Measurements from ENCODE around the gene ANKRD23. TPM values are rescaled to one million over a fixed set of nuclear protein-coding genes. Genes with fewer than 3 reads are reported as not detected.

Gene ANKRD23
- total RNA-seq, 2 donors from 2014 or later, result 7.4 to 12.9 TPM

DNA sequence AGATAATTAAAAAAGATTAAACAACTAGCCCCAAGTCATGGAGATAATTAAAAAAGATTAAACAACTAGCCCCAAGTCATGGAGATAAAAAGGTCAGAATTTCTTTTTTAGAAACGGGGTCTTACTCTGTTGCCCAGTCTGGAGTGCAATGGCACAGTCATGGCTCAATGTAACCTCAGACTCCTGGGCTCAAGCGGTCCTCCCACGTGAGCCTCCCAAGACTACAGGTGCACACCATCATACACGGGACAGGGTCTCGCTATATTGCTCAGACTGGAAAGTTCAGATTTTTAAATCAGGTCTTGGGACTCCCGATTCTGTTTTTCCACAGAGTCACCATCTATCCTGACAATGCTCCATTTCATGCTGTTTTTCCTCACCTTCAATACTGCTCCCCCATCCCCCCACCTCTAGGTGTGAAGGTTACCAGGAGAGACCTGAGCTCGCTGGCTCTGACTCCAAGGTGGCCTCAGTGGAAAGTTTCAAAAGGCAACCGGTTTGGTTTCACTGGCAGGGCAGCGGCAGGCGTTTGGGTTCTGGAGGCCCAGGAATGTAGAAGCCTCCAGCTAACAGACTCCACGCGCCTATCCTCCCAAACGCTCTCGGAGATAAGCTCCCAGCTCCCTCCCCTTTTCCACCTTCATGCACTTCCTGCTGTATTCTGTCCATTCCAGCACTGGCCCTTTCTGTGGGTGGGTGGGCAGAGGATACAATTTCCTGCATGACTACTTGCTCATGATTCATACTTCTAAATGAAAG is 28.9 kb upstream of the ANKRD23 start:
- no peak for DNase-seq (ENCODE audit: low spot score)
- peaks cover 7 to 26% of the 10 kb centered on the region in 2 donors for H3K4me1 Mint-ChIP-seq (ENCODE audit: low read depth in 2 of 2)
- H3K27ac Mint-ChIP-seq, result no peak overlapping the region
- H3K4me3 Mint-ChIP-seq, result no peak overlapping the region
- ATAC-seq, result no peak
- H3K9me3 Mint-ChIP-seq, result no peaks in the 10 kb centered on the region
- no peaks in the 10 kb centered on the region for H3K27me3 Mint-ChIP-seq
- H3K36me3 Mint-ChIP-seq, result no peaks in the 10 kb centered on the region

DNA sequence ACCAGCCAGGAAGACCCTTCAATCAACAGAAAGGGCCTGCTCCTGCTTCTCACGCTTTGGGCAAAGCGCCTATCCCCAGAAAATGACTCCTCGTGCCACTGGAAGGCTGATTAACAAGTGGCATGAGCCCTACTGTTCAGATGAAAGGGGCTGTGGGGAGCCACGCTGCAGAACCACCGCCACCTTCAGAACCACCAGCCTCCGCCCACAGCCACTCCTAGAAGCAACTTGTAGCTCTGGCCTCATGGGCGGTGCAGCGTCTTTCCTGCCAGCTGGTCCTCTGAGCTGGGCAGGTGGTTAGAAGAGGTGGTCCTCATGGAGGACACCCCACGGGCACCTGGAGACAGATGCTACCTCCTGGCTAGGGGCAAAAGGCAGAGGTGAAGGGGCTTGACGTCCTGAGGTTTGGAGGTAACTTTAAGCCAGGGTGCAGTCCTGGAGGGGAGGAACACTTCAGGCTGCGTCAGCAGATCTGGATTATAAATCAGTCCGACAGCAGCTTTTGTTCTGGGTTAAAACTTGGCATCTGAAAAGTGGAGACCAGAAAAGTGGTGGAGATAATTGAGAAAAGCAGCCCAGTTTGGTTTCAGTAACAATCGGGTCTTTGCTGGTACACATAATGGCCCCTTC is 26.9 kb upstream of the ANKRD23 start:
- DNase-seq (ENCODE audit: low spot score), result no peak
- H3K4me1 Mint-ChIP-seq (ENCODE audit: low read depth in 2 of 2), result peaks cover 16 to 32% of the 10 kb centered on the region in 2 donors
- H3K36me3 Mint-ChIP-seq, result no peaks in the 10 kb centered on the region
- ATAC-seq, result no peak
- peak overlapping the region; percentile 81 for H3K4me3 Mint-ChIP-seq
- no peaks in the 10 kb centered on the region for H3K27me3 Mint-ChIP-seq
- H3K9me3 Mint-ChIP-seq, result no peaks in the 10 kb centered on the region
- H3K27ac Mint-ChIP-seq, result peak overlapping the region in 1 of 2 donors; percentile 21

DNA sequence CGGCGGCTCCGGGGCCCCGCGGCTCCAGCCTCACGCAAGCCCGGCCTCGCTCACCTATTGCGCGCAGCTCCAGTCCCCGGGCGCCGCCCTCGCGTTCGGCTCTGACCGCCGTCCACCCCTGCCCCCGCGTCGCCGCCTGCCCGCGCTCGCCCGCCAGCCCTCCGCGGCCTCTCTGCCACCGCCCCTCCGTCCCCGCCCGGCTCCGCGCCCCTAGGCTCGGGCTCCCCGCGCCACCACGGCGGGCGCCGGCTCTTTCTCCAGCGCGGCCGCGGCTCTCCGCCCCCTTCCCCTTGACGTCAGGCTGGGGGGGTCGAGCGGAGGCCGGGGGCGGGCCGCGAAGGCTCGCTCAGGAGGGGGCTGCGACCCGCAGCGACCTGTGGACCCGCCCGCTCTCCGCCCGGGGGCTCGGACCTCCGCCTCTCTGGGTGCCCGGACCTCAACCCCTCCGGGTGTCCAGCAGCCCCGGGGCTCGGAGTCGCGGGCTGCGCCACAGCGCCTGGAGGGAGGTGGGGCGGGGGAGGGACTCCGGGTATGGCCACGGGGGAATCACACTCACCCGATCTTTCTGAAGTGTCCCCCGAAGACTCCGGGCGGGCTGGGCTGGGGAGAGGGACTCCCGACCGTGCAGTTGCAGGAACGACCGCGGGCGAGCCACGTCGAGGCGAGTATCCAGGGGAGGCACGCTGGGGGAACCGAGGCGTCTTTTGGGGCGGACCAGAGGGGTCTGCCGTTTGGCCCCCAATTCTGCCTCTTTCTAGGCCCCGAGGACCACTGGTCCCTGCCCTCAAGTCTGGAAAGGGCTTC is 26.2 kb upstream of the ANKRD23 start, which contains the start of gene SEMA4C:
Gene SEMA4C (minus strand): TSS at position 259 of the 804 bp plus-strand sequence. CDS start 2,194 bp downstream, outside the sequence.
- peaks cover 20 to 31% of the 10 kb centered on the region in 2 donors for H3K4me1 Mint-ChIP-seq (ENCODE audit: low read depth in 2 of 2)
- H3K36me3 Mint-ChIP-seq, result no peaks in the 10 kb centered on the region
- no peaks in the 10 kb centered on the region for H3K9me3 Mint-ChIP-seq
- no peaks in the 10 kb centered on the region for H3K27me3 Mint-ChIP-seq
- ATAC-seq (peak; percentile 57 to 65), DNase-seq (ENCODE audit: low spot score) (no peak)
- peak within 1 kb of the TSS; percentile 81 for H3K4me3 Mint-ChIP-seq
- H3K27ac Mint-ChIP-seq, result peak within 1 kb of the TSS in 1 of 2 donors; percentile 21

DNA sequence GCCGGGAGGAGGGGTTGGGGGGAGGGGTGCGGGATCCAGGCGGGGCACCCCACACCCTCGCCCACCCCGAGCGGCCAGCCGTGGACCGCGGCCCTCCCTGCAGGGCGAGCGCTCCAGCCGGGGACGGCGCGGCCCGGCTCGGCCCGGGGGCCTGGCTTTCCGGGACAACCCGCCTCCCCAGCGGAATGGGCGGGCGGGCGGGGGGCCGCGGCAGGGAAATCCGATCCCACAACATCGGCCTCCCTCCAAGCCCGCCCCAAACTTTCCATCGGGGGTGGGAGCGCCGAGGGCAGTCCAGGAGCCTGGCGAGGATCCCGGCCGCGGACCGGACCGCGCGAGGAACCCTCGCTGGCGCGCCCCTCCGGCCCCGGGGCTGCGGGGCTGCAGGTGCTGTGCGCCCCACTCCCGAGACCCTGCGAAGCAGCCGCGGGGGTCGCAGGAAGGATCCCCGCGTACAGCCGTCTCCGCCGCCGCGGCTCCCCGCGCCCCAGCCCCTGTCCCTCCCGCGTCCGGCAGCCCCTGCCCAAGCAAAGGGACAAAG is 25.5 kb upstream of the ANKRD23 start:
- Mint-ChIP-seq H3K4me3 (no peak overlapping the region), H3K4me1 (ENCODE audit: low read depth in 2 of 2) (peaks cover 20 to 29% of the 10 kb centered on the region in 2 donors), H3K9me3 (no peaks in the 10 kb centered on the region), H3K36me3 (no peaks in the 10 kb centered on the region), H3K27me3 (no peaks in the 10 kb centered on the region), H3K27ac (no peak overlapping the region)
- DNase-seq (ENCODE audit: low spot score) (no peak), ATAC-seq (peak; percentile 11 to 15)

DNA sequence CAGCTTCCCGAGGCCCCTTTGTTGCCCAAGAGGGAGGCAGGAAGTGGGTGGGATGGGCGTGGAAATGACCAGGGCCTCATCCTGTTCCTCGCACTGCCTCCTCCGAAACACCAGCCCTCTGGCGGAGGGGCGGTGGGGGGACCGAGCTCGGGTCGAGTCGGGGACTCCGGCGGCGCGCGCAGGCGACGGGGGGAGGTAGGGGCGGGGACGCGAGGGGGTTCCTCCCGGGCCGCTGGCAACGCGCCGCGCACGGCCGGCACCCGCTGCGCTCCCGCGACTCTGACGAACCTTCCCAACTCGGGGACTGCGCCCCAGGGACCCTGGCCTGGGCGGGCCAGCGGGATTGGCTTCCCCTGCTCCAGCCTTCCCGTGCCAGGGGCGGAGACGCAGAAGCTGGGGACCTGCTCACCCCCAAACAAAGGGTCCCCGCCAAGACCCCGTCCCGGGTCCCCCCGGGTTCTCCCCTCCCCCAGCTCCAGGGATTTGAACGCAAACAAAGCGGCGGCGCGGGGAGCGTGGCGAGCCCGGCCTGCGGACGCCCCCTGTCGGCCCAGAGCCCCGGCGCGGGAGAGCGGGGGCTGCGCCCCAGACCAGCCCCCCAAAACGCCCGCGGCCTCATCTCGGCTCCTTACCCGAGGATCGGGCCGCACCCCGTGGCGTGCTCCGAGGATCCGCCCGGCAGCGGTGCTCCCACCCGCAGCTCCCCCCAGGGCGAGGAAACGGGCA is 24.9 kb upstream of the ANKRD23 start:
- Mint-ChIP-seq H3K36me3 (no peaks in the 10 kb centered on the region), H3K9me3 (no peaks in the 10 kb centered on the region), H3K27ac (peak overlapping the region; percentile 77 to 88), H3K27me3 (no peaks in the 10 kb centered on the region), H3K4me1 (ENCODE audit: low read depth in 2 of 2) (peaks cover 20 to 27% of the 10 kb centered on the region in 2 donors), H3K4me3 (peak overlapping the region; percentile 81)
- peak; percentile 72 to 83 for ATAC-seq
- peak; percentile 87 for DNase-seq (ENCODE audit: low spot score)

DNA sequence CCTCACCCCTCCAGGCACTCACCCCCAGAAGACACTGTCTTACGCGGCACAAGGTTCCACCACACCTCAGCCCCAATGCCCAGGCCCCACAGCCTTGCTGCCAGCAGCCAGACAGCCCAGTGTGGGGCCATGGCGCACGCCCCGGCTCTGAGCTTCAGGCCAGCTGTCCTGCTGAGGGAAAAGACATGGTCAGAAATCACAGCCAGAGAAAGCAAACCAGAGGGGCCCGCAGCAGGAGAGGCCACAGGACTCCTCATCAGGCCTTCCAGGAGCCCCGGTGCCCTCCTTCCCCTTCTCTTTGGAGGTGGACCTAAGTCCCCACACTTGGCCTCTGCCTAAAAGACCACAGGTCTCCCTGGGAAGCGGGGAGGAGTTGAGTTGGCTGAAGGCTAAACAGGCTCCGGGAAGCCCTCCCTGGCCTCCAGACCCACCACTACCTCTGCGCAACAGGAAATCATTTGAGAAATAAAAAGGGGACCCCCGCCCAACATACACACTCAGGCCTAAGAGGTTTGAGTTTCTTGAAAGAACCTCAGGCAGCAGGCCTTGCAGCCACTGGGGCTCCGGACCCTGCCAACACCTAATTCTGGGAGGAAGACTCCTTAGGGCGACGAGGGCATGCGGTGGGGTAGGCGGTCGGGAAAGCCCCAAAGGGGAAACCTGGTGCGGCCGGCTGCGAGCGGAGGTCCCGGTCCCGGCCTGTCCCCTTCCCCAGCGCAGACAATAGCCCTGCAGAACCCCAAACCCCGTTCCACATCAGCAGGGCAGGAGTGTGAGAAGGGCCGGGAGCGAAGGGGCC is 24.1 kb upstream of the ANKRD23 start:
- Mint-ChIP-seq H3K4me3 (peak overlapping the region; percentile 81), H3K9me3 (no peaks in the 10 kb centered on the region), H3K27ac (peak overlapping the region; percentile 77 to 88), H3K4me1 (ENCODE audit: low read depth in 2 of 2) (peaks cover 25 to 33% of the 10 kb centered on the region in 2 donors), H3K27me3 (no peaks in the 10 kb centered on the region), H3K36me3 (no peaks in the 10 kb centered on the region)
- peak; percentile 74 for DNase-seq (ENCODE audit: low spot score)
- ATAC-seq, result peak in 1 of 2 donors; percentile 7

DNA sequence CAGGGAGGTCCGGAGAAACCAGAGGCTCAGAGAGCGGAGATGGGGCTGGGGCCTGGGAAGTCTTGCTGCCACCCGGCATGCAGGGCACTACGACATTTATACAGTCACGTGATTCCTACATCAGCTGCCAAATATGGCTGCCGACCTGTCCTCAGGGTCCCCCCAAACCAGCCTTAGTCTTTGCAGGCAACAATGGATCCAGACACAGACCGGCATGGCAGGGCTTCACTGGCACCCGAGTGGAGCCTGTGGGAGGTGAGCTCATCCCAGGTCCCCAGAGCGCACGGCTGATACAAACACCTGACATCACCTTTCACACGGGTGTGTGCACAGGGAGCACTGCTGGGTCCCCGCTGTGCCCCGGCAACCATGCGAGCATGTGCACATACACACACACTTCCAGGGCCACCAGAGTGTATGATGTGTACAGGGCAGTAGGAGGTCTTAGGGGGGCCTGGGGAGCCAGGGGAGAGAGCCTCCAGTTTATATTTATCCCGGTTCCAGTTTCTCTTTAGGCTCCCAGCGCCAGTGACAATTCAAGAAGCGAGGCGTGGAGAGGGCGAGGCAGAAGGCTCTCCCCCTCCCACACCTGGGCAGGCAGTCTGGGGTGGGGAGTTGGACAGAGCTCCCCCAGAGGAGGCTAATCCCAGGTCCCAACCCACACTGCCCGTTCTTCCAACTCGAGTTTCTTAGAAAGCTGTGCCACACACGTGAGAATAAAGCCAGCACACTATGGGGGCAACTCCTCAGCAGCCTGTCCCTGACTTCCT is 23.4 kb upstream of the ANKRD23 start:
- ATAC-seq, result no peak
- H3K9me3 Mint-ChIP-seq, result no peaks in the 10 kb centered on the region
- H3K4me3 Mint-ChIP-seq, result peak overlapping the region; percentile 81
- peaks cover 25 to 34% of the 10 kb centered on the region in 2 donors for H3K4me1 Mint-ChIP-seq (ENCODE audit: low read depth in 2 of 2)
- peak overlapping the region; percentile 77 to 88 for H3K27ac Mint-ChIP-seq
- H3K36me3 Mint-ChIP-seq, result no peaks in the 10 kb centered on the region
- no peak for DNase-seq (ENCODE audit: low spot score)
- no peaks in the 10 kb centered on the region for H3K27me3 Mint-ChIP-seq

DNA sequence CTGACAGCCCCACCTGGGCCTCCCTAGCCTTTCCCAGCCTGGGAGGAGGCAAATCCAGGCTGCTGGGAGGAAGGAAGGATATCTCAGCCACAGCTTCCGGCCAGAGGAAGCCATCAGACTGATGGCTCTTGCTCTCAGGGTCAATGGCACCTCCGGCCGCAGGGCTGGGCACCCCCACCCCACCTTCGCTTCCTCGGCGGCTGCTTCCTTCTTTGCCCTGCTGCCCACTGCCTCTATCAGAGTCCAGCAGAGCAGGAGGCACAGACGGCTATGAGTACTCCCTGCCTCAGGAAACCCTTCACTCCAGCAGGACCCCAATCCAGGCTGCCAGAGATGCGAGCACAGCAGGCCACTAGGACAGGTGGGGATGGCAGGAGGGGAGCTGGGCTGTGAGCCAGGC is 22.8 kb upstream of the ANKRD23 start:
- ATAC-seq (no peak), DNase-seq (ENCODE audit: low spot score) (no peak)
- Mint-ChIP-seq H3K4me3 (peak overlapping the region; percentile 81), H3K27ac (peak overlapping the region; percentile 77 to 88), H3K4me1 (ENCODE audit: low read depth in 2 of 2) (peaks cover 25 to 34% of the 10 kb centered on the region in 2 donors), H3K9me3 (no peaks in the 10 kb centered on the region), H3K27me3 (no peaks in the 10 kb centered on the region), H3K36me3 (no peaks in the 10 kb centered on the region)

DNA sequence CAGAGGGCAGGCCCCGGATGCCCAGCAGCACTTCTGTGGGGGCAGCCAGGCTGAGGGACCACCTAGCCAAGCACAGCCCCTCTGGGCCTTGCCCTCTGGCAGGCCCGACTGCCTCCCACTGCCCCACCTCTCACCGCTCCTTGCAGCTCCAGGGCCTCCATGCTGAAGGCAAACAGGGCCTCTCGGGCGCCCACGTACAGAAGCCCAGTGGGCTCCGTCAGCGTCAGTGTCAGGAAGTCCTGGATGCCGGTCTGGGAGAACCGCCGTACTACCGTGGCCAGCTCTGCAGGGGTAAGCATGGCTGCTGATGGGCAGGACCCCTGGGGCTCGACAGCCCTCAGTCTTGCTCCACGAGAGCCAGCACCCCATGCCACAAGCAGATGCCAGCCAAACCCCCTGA is 22.3 kb upstream of the ANKRD23 start:
- no peak for ATAC-seq
- no peaks in the 10 kb centered on the region for H3K36me3 Mint-ChIP-seq
- H3K4me3 Mint-ChIP-seq, result no peak overlapping the region
- no peaks in the 10 kb centered on the region for H3K27me3 Mint-ChIP-seq
- DNase-seq (ENCODE audit: low spot score), result no peak
- peak overlapping the region; percentile 77 to 88 for H3K27ac Mint-ChIP-seq
- peaks cover 25 to 34% of the 10 kb centered on the region in 2 donors for H3K4me1 Mint-ChIP-seq (ENCODE audit: low read depth in 2 of 2)
- H3K9me3 Mint-ChIP-seq, result no peaks in the 10 kb centered on the region

DNA sequence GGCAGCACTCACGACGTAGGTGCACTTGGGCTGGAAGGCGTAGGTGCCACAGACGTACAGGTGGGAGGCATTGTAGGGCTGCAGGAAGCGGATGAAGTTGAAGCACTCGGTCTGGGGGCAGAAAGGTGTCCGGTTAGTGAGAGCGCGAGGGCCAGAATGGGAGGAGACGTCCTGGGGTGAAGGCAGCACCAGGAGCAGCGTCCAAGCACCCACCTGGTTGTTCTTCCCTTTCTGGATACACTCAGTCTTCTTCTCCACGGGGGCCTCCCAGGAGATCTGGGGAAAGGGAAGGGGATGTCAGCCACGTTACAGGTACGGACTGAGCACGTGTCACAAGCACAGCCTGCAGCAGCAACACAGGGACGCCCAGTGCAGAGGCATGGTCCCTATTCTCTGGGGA is 21.8 kb upstream of the ANKRD23 start:
- H3K27ac Mint-ChIP-seq, result no peak overlapping the region
- no peak overlapping the region for H3K4me3 Mint-ChIP-seq
- no peaks in the 10 kb centered on the region for H3K9me3 Mint-ChIP-seq
- peaks cover 22 to 30% of the 10 kb centered on the region in 2 donors for H3K4me1 Mint-ChIP-seq (ENCODE audit: low read depth in 2 of 2)
- no peak for DNase-seq (ENCODE audit: low spot score)
- no peaks in the 10 kb centered on the region for H3K27me3 Mint-ChIP-seq
- no peaks in the 10 kb centered on the region for H3K36me3 Mint-ChIP-seq
- ATAC-seq, result no peak

DNA sequence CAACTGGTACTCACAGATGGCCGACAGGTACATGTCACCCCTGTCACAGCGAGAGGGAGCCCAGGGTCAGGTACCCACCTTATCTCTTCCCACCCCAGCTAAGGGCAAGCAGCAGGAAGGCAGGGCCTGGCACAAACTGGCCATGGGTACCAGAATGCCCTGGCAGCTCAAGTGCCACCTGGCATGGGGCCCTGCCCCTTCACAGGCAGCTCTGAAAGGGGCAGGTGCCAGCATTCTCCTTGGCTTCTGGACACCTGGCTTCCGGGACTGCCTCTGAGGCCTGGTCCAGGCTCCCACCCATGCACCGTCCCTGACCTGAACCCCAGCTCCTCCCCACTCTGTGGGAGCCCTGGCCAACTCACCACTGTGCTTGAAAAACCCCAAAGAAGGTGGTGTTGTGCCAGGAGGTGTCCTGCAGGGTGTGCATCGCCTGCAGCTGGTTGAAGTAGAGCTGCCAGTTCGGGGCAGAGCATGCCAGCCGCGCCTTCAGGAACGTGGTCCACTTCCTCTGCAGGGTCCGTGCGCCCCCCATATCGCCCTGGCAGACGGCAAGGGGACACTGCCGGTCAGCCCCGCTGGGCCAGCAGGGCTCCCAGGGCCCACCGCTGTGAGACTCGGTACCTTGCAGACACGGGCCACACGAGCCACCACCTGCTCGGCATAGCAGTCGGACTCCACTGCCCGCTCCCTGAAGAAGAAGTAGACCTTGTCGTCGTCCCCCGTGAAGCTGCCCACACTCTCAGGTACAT is 20.7 kb upstream of the ANKRD23 start:
- Mint-ChIP-seq H3K27me3 (no peaks in the 10 kb centered on the region), H3K4me1 (ENCODE audit: low read depth in 2 of 2) (peaks cover 19 to 33% of the 10 kb centered on the region in 2 donors), H3K9me3 (no peaks in the 10 kb centered on the region), H3K36me3 (no peaks in the 10 kb centered on the region), H3K4me3 (no peak overlapping the region), H3K27ac (no peak overlapping the region)
- ATAC-seq (no peak), DNase-seq (ENCODE audit: low spot score) (no peak)

Measured in natural killer cell treated with Interleukin-12 subunit alpha and Interleukin-12 subunit beta and Interleukin-15 and Interleukin-18, amount 100 ng/mL, for 72 hours (primary cell).